ACC112 (cell line): Measurements from ENCODE around the gene AMZ1.

ENCODE experiments used
- H2AFZ ChIP-seq: fragments of 200-600 bp; sonication (generic); one replicate; pipeline ENCODE4 v1.6.0; 2017; ENCODE audit warnings: antibody characterized with exemption, low read length; ENCODE audit not compliant: unreplicated experiment
- H3K27ac ChIP-seq: fragments of 200-600 bp; sonication (generic); 2 replicates; pipeline ENCODE4 v1.5.1; 2014; ENCODE audit warnings: low read depth, mild to moderate bottlenecking, antibody characterized with exemption, low read length, moderate library complexity
- H3K27me3 ChIP-seq: fragments of 200-600 bp; sonication (generic); 2 replicates; pipeline ENCODE4 v1.6.1; 2014; ENCODE audit warnings: mild to moderate bottlenecking, antibody characterized with exemption, low read length, moderate library complexity, mixed read lengths; ENCODE audit not compliant: insufficient read depth
- H3K36me3 ChIP-seq: fragments of 200-600 bp; sonication (generic); 2 replicates; pipeline ENCODE4 v1.6.1; 2016; ENCODE audit warnings: mild to moderate bottlenecking, antibody characterized with exemption, low read length, moderate library complexity, mixed read lengths; ENCODE audit not compliant: insufficient read depth
- H3K4me1 ChIP-seq: fragments of 200-600 bp; sonication (generic); one replicate; pipeline ENCODE4 v1.6.1; 2016; ENCODE audit warnings: low read length, mixed read lengths; ENCODE audit not compliant: insufficient read depth, unreplicated experiment, control insufficient read depth
- H3K4me3 ChIP-seq: fragments of 200-600 bp; sonication (generic); 2 replicates; pipeline ENCODE4 v1.5.1; 2014; ENCODE audit warnings: mild to moderate bottlenecking, low read depth, low read length
- H3K79me2 ChIP-seq: fragments of 200-600 bp; sonication (generic); one replicate; pipeline ENCODE4 v1.6.0; 2016; ENCODE audit warnings: low read length; ENCODE audit not compliant: control insufficient read depth, unreplicated experiment, insufficient read depth

AMZ1 gene

DNA sequence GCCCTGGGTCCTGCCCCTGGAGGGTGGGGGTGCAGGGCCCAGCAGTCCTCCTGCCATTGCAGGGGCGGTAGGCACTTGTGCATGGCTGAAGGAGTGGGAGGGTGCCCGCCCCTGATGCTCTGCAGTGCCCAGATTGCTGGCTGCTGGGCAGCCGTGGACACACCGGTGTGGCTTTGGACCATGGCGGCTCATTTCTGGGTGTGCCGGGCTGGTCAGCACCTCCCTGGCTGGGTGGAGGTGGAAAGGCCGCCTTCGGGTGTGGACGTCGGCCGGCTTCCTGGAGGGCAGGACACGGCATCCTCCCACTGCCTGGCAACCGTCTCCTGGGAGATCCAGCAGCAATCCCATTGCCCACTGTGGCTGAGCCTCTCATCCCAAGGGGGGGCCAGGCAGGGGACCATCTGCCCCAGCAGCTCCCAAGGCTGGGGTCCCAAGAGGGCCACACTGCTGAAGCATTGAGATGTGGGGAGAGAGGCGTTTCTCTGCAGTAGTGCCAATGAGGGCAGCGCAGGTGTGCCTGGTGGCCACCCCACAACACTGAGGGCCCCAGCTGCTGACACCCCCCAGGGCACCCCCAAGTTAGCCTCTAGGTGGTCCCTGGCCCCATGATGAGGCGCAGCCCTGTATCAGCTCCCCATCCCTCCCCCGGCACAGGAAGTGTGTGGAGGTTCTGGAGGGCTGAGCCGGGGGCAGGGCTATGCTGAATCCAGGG, 43.3 kb upstream of the AMZ1 start:
- H3K4me1 ChIP-seq = peaks cover 9% of the 10 kb centered on the region
- no peak overlapping the region for H2AFZ ChIP-seq
- no peaks in the 10 kb centered on the region for H3K27me3 ChIP-seq
- H3K27ac ChIP-seq = no peak overlapping the region
- no peak overlapping the region for H3K4me3 ChIP-seq
- no peaks in the 10 kb centered on the region for H3K79me2 ChIP-seq
- no peaks in the 10 kb centered on the region for H3K36me3 ChIP-seq

DNA sequence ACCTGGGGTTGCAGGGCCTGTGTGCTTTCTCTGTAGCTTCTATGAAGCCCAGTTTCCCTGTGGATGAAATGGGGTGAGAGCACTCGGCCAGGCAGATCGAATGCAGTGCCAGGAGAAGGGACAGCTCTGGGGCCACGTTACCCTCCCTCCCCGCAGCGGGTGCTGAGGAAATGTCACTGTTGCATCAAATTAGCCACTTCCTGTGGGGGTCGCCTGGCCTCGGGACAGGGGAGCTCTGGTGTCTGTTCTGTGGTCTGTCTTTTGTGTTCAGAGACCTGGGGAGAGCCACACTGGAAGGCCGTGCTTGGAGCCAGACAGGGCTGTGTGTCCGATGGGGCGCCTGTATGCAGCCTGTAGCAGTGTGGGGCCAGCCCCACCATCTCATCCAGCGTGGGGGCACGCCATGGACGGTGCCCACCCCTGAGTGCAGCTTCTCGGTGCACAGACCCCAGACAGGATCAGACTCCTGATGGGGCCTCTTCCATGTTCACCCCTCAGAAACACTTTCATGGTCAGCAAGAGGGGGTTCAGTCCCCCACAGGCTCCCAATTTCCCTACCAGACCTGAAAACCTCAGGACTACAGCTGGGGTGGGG, 42.6 kb upstream of the AMZ1 start:
- no peak overlapping the region for H2AFZ ChIP-seq
- H3K4me3 ChIP-seq = no peak overlapping the region
- H3K4me1 ChIP-seq = peaks cover 9% of the 10 kb centered on the region
- H3K27ac ChIP-seq = no peak overlapping the region
- no peaks in the 10 kb centered on the region for H3K27me3 ChIP-seq
- no peaks in the 10 kb centered on the region for H3K79me2 ChIP-seq
- no peaks in the 10 kb centered on the region for H3K36me3 ChIP-seq

DNA sequence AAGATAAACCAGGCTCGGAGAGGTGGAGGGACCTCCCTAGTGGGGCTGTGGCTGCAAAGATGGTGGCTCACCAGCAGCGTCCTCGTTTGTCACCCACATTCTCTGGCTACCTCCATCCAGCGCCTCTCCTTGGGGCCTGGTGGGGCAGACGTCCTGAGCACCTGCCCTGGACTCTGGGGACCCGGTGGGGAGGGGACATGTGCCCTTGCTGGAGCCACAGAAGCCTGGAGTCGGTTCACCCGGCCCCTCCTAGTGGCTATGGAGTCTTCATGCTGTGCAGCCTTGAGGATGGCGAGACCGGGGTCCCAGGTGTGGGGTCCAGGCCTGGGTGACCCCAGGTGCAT, 41.7 kb upstream of the AMZ1 start:
- Histone ChIP-seq H3K4me1 (peaks cover 9% of the 10 kb centered on the region), H3K4me3 (no peak overlapping the region), H2AFZ (no peak overlapping the region), H3K79me2 (no peaks in the 10 kb centered on the region), H3K36me3 (no peaks in the 10 kb centered on the region), H3K27me3 (no peaks in the 10 kb centered on the region), H3K27ac (no peak overlapping the region)

- Histone ChIP-seq H3K27me3 (no peaks in the 10 kb centered on the region), H3K79me2 (no peaks in the 10 kb centered on the region), H3K36me3 (peaks cover 2% of the 10 kb centered on the region; the same call in 1 of the 2 replicates), H2AFZ (no peak overlapping the region), H3K4me3 (no peak overlapping the region), H3K4me1 (peaks cover 9% of the 10 kb centered on the region), H3K27ac (no peak overlapping the region)
These were observed 41.1 kb upstream of the AMZ1 start for GRCh38 chr7:2646680-2647571.

- Histone ChIP-seq H3K27ac (no peak overlapping the region), H3K27me3 (no peaks in the 10 kb centered on the region), H2AFZ (no peak overlapping the region), H3K4me3 (no peak overlapping the region), H3K79me2 (no peaks in the 10 kb centered on the region), H3K36me3 (peaks cover 4% of the 10 kb centered on the region; the same call in 1 of the 2 replicates), H3K4me1 (peaks cover 9% of the 10 kb centered on the region)
These were observed 40.3 kb upstream of the AMZ1 start for GRCh38 chr7:2647594-2648172.

DNA sequence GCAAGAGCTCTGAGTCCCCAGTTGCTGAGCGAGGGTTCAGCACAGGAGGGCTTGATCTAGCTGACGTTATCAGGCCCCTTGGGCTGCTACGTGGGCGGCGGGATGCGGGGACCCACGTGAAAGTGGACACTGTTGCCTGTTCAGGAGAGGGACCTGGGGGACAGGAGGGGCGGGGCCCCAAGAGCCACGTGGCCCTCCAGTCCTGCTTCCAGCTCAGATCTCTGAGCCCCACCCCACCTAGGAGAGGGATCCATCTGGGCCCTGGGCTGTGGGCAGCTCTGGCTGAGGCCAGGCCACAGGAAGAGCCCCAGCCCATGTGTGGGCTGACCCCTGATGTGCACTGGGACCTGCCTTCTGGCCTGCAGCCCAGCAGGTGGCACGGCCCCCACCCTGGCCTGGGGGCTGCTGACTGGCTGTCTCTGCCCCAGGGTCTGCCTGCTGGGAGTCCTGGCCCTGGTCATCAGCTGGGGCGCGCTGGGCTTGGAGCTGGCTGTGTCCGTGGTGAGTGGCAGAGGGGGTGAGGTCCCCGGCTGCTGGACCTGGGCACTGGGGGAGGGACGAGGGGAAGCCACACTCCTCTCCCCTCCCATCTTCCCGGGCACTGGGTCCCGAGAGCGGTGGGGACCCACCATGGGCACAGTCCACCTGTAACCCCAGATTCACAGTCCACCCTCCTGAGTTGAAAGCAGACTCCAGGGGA, 38.7 kb upstream of the AMZ1 start:
- Histone ChIP-seq H3K4me3 (no peak overlapping the region), H3K4me1 (peaks cover 9% of the 10 kb centered on the region), H3K27me3 (no peaks in the 10 kb centered on the region), H3K27ac (no peak overlapping the region), H2AFZ (no peak overlapping the region), H3K79me2 (no peaks in the 10 kb centered on the region), H3K36me3 (peaks cover 4% of the 10 kb centered on the region; the same call in 1 of the 2 replicates)

DNA sequence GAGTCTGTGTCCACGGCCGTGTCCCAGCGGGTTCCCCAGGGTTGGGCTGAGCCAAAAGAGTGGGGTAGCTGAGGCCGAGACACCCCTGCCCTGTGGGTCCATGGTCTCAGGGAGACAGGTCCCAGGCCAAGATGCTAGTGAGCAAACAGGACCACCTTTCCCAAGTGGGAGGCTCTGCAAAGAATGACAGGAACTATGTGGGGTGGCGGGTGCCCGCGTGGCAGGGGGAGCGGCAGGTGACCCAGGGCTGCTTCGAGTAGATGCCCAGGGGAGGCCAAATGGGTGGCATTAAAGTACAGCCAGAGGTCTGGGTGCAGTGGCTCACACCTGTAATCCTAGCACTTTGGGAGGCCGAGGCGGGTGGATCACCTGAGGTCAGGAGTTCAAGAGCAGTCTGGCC, 38.0 kb upstream of the AMZ1 start:
- H3K79me2 ChIP-seq = no peaks in the 10 kb centered on the region
- H3K4me1 ChIP-seq = peaks cover 6% of the 10 kb centered on the region
- peaks cover 4% of the 10 kb centered on the region; the same call in 1 of the 2 replicates for H3K36me3 ChIP-seq
- no peak overlapping the region for H3K4me3 ChIP-seq
- no peak overlapping the region for H3K27ac ChIP-seq
- H2AFZ ChIP-seq = no peak overlapping the region
- no peaks in the 10 kb centered on the region for H3K27me3 ChIP-seq

- peaks cover 4% of the 10 kb centered on the region; the same call in 1 of the 2 replicates for H3K36me3 ChIP-seq
- H3K4me1 ChIP-seq = peaks cover 1% of the 10 kb centered on the region
- H3K79me2 ChIP-seq = no peaks in the 10 kb centered on the region
- H3K4me3 ChIP-seq = no peak overlapping the region
- H3K27me3 ChIP-seq = no peaks in the 10 kb centered on the region
- H3K27ac ChIP-seq = no peak overlapping the region
- no peak overlapping the region for H2AFZ ChIP-seq
These were observed 37.6 kb upstream of the AMZ1 start for GRCh38 chr7:2650451-2650850.

DNA sequence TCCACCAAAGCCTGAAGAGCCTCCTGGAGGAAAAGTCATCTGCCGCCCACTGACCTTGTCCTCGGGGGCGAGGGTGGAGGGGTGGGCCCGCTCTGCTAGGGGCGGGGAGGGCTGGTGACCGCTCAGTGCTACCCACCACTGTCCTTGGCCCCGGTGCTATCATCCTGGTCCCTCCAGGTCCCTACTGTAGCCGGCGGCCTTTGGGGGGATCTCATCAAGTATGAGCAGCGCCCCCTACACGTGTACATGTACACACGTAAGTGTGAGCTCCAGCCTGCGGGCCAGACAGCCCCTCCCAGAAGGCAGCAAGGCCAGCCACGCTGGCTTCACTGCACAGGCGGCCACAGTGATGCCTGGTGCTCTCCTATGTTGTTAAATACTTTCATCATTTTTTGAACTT, 36.7 kb upstream of the AMZ1 start:
- H3K4me1 ChIP-seq = no peaks in the 10 kb centered on the region
- H3K36me3 ChIP-seq = peaks cover 4% of the 10 kb centered on the region; the same call in 1 of the 2 replicates
- H3K27me3 ChIP-seq = no peaks in the 10 kb centered on the region
- H3K27ac ChIP-seq = no peak overlapping the region
- H3K79me2 ChIP-seq = no peaks in the 10 kb centered on the region
- H3K4me3 ChIP-seq = no peak overlapping the region
- no peak overlapping the region for H2AFZ ChIP-seq
